Measurements from ENCODE around the gene PMEL. TPM values are rescaled to one million over a fixed set of nuclear protein-coding genes. Genes with fewer than 3 reads are reported as not detected.

PMEL gene
- total RNA-seq, 6 experiments from 2014 or later = 0.47 to 1.3 (median 0.59) TPM

DNA sequence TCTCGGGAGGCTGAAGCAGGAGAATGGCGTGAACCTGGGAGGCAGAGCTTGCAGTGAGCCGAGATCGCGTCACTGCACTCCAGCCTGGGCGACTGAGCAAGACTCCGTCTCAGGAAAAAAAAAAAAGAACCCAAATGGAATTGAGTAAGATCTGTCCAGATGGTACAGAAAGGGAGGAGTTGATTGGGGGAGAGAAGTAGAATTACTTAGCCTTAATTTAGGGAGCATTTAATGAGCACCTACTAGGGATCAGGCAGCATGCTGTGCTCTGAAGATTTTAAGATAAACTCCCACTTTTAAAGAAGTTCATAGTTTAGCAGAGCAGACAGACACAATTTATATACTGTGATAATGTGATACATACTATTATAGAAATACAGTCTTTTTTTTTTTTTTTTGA lies 12.6 kb upstream of the PMEL start:
- Mint-ChIP-seq H3K27me3 (ENCODE audit: insufficient read depth) (no peaks in the 10 kb centered on the region; the same call in 1 of the 2 replicates), H3K9me3 (no peaks in the 10 kb centered on the region), H3K4me1 (ENCODE audit: low read depth) (peaks cover 16% of the 10 kb centered on the region), H3K27ac (no peak overlapping the region; the same call in 1 of the 2 replicates), H3K36me3 (ENCODE audit: low read depth) (peaks cover 25% of the 10 kb centered on the region), H3K4me3 (no peak overlapping the region)
- no peak for DNase-seq
- TF ChIP-seq, protein P1, sequence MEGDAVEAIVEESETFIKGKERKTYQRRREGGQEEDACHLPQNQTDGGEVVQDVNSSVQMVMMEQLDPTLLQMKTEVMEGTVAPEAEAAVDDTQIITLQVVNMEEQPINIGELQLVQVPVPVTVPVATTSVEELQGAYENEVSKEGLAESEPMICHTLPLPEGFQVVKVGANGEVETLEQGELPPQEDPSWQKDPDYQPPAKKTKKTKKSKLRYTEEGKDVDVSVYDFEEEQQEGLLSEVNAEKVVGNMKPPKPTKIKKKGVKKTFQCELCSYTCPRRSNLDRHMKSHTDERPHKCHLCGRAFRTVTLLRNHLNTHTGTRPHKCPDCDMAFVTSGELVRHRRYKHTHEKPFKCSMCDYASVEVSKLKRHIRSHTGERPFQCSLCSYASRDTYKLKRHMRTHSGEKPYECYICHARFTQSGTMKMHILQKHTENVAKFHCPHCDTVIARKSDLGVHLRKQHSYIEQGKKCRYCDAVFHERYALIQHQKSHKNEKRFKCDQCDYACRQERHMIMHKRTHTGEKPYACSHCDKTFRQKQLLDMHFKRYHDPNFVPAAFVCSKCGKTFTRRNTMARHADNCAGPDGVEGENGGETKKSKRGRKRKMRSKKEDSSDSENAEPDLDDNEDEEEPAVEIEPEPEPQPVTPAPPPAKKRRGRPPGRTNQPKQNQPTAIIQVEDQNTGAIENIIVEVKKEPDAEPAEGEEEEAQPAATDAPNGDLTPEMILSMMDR (IDR thresholded peaks at IDR 0.05) = no peak

DNA sequence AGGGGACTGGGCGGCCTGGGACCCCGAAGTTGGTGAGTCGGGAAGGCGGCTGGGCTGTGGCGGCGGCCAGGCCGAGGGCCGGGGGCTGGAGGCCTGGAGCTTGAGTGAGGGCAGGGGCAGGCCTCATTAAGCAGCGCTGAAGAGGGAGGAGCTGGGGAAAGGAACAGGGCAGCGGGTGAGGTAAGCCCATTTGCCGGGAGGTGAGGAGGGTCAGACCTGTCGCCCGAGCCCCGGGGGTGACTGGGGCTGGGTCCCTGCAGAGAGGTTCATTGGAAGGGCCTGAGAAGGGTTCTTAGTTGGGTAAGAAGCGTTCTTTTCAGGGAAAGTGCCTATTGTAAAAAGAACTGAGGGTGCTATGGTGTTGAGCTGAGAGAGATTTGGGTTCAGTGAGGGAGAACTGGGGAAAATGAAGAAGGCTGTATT lies 8.5 kb upstream of the PMEL start:
- Mint-ChIP-seq H3K36me3 (ENCODE audit: low read depth) (peaks cover 31% of the 10 kb centered on the region), H3K4me3 (no peak overlapping the region), H3K4me1 (ENCODE audit: low read depth) (peaks cover 18% of the 10 kb centered on the region), H3K27ac (no peak overlapping the region), H3K9me3 (no peaks in the 10 kb centered on the region), H3K27me3 (ENCODE audit: insufficient read depth) (no peaks in the 10 kb centered on the region; the same call in 1 of the 2 replicates)
- TF ChIP-seq, protein P1 (IDR thresholded peaks at IDR 0.05) = no peak
- DNase-seq = peak; percentile 26

DNA sequence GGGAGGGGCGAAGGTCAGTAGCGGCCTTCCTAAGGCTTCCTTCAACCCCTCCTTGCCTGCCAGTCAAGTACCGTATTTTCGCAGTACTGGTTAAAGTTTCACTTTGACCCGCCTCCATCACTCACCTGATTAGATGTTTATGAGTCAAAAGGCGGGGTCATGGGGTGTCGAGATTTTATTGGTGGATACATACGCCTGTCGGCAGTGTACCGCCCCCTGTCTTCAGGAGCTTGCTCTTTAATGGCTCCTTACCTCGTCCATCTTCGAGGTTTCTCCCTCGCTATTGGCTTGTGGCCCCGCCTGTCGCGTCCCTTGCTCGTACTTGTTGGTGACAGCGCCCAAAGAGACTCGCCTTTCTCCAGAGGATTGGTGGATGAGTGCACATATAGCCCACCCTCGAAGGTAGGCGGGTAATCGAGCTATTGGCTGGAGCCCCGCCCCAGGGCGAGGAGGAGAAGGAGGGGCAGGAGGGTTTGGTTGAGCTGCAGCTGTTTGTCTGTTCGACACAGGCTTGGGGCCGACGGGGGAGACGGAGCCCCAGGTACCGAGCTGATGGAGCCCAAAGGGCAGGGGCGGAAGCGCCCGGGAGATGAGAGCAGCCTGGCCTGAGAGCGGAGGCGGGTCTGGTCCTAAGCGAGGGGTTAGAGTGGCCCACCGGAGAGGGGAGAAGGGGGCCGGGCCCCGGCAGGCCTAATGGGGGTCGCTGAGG lies 7.9 kb upstream of the PMEL start, which contains the start of gene RAB5B:
TSS of gene RAB5B (plus strand) at position 480 of the 709 bp plus-strand sequence. CDS start 12,883 bp downstream, outside the sequence.
- Mint-ChIP-seq H3K27me3 (ENCODE audit: insufficient read depth) (no peaks in the 10 kb centered on the region; the same call in 1 of the 2 replicates), H3K9me3 (no peaks in the 10 kb centered on the region), H3K36me3 (ENCODE audit: low read depth) (peaks cover 26% of the 10 kb centered on the region), H3K4me1 (ENCODE audit: low read depth) (peaks cover 18% of the 10 kb centered on the region), H3K27ac (no peak within 1 kb of the TSS), H3K4me3 (no peak within 1 kb of the TSS)
- DNase-seq = peak; percentile 100
- TF ChIP-seq, protein P1 (IDR thresholded peaks at IDR 0.05) = peak; percentile 80

DNA sequence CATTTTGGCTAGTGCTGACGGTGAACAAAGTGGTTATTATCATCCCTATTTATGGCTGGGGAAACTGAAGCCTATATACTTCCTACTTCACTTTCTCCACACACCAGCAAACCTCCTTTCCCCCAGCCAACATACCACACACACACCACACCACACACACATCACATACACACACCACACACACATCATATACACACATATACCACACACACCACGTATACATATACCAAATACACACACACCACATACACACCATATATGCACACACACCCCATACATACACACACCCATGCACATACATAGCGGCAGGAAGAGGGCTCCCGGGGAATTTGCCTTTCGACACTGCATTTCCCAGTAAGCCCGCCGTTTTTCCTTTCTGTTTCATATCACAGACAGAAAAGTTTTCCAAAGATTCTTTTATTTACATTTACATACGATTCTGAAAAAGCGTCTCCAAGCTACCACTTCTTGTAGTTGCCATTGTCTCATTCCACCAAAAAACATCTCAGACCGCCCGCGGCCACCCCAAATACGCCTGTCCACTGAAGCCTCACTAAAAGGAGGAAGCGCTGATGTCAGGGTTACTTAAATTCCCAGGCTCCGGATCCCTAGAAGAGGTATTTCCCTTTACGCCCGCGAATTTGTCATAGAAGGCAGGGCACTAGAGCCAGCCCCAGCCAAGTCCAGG lies 7.2 kb upstream of the PMEL start:
- peak; percentile 22 for DNase-seq
- Mint-ChIP-seq H3K4me3 (no peak overlapping the region), H3K4me1 (ENCODE audit: low read depth) (peaks cover 25% of the 10 kb centered on the region), H3K27ac (no peak overlapping the region), H3K36me3 (ENCODE audit: low read depth) (peaks cover 21% of the 10 kb centered on the region), H3K9me3 (no peaks in the 10 kb centered on the region), H3K27me3 (ENCODE audit: insufficient read depth) (no peaks in the 10 kb centered on the region)
- TF ChIP-seq, protein P1 (IDR thresholded peaks at IDR 0.05) = no peak

DNA sequence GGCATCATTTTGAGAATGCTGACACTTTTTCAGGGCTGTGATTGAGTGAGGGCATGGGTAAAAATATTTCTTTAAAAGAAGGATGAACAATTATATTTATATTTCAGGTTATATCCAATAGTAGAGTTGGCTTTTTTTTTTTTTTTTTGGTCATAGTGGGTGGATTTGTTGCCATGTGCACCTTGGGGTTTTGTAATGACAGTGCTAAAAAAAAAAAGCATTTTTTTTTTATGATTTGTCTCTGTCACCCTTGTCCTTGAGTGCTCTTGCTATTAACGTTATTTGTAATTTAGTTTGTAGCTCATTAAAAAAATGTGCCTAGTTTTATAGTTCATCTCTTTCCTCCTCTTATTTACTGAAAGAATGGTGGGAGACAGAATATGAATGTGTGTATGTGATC lies 6.6 kb upstream of the PMEL start:
- H3K4me1 Mint-ChIP-seq (ENCODE audit: low read depth) = peaks cover 31% of the 10 kb centered on the region
- H3K27me3 Mint-ChIP-seq (ENCODE audit: insufficient read depth) = no peaks in the 10 kb centered on the region; the same call in 1 of the 2 replicates
- no peak overlapping the region for H3K4me3 Mint-ChIP-seq
- no peaks in the 10 kb centered on the region for H3K9me3 Mint-ChIP-seq
- no peak for DNase-seq
- no peak overlapping the region for H3K27ac Mint-ChIP-seq
- peaks cover 21% of the 10 kb centered on the region for H3K36me3 Mint-ChIP-seq (ENCODE audit: low read depth)
- TF ChIP-seq, protein P1 (IDR thresholded peaks at IDR 0.05) = no peak
